Stimulated activated CD4-positive, alpha-beta T cell treated with anti-CD3 and anti-CD28 coated beads, Interleukin-4, amount 100 ng/mL, for 24 hours (primary cell): Measurements from ENCODE around the gene ZNF416.

ENCODE experiments used
- DNase-seq: peaks from one replicate; pipeline ENCODE4 v3.0.0-alpha.2; 2020

Gene ZNF416

DNA sequence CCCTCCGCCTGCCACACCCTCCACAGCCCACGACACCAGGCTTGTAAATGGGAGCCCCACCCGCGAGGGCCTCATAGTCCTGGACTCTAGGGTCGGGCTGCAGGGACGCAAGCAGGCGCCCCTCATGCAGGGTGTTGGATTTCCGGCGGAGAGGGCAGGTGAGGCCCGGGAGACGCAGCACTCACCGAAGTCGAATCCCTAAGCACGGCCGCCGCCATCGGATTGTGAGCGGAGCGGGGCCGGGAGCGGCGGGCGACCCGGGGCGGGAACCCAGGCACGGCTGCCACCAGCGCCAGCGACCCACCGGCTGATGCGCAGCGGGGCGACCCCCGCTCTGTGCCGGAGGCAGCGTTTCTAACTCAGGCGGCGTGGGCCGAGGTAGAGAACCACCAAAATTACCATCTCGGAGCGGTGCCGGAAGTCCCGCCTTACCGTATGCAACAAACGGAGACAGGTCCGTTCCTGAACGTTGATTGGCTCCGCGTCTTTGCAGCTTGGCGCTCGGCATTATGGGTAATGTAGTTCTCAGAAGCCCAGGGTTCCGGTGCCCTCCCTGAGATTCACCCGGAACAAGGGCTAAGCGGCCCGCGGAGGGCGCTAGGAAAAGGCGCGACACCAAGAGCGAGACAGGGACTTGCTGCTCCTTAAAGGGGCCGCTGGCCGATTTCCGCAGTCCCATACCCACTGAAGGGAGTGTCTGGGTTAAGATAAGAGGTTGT is at the start of gene ZNF416:
TSS of gene ZNF416 (minus strand) at position 425 of the 719 bp plus-strand sequence. CDS start at position 218, 207 bp downstream.
- DNase-seq = peak; percentile 97

DNA sequence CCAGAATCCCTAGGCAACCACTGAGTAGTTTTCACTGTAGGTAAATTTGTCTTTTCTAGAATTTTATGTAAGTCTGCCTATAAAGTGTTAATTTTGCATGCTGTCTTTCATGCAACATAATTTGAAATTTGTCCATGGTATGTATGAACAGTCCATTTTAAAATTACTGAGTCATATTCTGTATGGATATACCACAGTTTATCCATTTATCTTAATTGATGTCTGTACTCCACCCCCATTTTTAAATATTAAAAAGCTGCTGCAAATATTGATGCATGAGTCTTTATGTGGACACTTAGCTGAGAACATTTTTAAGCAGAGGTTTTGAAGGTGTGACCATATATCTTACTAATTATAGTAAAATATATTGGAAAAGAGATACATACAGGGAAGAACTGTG is 44.4 kb upstream of the ZNF416 start:
- no peak for DNase-seq

DNA sequence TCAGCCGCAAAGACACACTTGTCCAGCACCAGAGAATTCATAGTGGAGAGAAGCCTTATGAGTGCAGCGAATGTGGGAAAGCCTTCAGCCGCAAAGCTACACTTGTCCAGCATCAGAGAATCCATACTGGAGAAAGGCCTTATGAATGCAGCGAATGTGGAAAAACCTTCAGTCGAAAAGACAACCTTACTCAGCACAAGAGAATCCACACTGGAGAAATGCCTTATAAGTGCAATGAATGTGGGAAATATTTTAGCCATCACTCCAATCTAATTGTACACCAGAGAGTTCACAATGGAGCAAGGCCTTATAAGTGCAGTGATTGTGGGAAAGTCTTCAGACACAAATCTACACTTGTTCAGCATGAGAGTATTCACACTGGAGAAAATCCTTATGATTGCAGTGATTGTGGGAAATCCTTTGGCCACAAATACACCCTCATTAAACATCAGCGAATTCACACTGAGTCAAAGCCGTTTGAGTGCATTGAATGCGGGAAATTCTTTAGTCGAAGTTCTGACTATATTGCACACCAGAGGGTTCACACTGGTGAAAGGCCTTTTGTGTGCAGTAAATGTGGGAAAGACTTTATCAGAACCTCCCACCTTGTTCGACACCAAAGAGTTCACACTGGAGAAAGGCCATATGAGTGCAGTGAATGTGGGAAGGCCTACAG is 42.1 kb upstream of the ZNF416 start:
- DNase-seq = no peak

- DNase-seq = no peak
These were observed 36.6 kb upstream of the ZNF416 start for GRCh38 chr19:57615346-57615745.

- peak; percentile 92 for DNase-seq
These were observed 35.4 kb upstream of the ZNF416 start, which contains the start of gene ZNF134 for GRCh38 chr19:57613941-57614743. Gene ZNF134 (plus strand): TSS chr19:57614242. CDS start chr19:57619469, 5,227 bp downstream.

- DNase-seq = no peak
These were observed 32.4 kb upstream of the ZNF416 start for GRCh38 chr19:57611113-57611512.

DNA sequence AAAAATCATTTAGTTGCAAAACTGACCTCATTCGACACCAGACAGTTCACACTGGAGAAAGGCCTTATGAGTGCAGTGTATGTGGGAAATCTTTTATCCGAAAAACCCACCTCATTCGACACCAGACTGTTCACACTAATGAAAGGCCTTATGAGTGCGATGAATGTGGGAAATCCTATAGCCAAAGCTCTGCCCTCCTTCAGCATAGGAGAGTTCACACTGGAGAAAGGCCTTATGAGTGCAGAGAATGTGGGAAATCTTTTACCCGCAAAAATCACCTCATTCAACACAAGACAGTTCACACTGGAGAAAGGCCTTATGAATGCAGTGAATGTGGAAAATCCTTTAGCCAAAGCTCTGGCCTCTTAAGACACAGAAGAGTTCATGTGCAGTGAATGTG is 28.2 kb upstream of the ZNF416 start:
- no peak for DNase-seq

DNA sequence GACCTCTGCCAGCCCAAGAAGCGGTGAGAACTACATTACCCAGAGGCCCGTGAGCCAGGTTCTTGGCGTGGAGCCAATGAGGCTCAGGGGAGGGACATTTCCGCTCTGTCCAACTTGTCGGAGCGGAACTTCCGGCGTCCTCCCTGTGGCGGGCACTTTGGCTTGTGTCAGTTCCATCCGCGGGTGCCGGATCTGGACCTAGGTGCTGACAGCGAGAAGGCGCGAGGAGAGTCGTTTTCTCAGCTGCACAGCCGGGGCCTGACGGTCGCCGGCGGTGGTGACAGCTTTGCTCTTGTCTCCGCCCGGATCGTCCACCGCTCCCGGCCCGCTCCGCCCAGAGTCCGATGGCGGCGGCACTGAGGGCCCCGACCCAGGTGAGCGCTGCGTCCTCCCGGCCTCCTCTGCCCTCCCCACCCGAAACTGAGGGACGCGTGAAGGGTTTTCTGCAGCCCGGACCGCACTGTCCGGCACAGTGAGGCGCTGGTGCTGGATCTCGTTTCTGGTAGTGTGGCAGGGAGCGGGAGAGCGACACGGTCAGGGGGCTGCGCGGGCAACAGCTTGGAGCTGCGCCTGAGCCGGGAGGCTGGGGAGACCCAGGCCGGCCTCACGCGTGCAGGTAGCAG is 21.2 kb upstream of the ZNF416 start, which contains the start of gene ZNF530:
TSS of gene ZNF530 (plus strand) at position 125 of the 623 bp plus-strand sequence. CDS start 4,461 bp downstream, outside the sequence.
- peak; percentile 91 for DNase-seq

DNA sequence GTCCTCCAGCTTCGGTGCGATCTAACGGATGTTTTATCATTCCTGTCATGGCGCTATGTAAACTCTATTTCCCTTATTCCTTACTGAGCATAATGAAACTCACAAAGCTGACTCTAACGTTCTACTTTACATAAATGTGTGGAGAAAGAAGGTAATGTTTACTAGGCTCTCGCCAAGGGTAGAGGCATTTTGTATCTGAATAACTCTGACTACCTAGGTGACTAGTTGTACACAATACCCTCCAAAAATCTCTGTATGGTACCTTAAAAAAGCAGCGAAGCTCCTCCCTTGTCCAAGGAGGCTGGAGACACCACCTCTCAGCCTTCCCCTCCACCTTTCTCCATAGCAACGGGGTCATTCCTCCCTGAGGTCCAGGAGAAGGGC is 20.7 kb upstream of the ZNF416 start:
- DNase-seq = no peak

DNA sequence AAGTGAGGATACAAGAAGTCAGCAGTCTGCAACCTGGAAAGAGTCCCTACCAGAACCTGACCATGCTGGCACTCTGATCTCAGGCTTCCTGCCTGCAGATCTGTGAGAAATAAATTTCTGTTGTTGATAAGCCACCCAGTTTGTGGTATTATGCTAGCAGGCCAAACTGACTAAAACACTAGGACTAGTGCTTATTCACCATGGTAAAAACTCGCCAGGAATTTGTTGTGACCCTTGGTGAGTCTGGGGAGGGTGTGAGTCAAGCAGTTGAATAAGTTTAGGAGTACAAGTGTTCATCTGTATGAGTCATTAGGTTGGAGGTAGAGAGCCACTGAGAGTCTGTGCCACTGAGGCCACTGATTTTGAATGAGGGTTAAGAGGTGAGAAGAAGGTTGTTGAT is 8.8 kb upstream of the ZNF416 start:
- no peak for DNase-seq

GRCh38 chr19:57583521-57584416 is 5.1 kb upstream of the ZNF416 start, which contains the start of gene ZIK1:
Gene ZIK1 (plus strand): TSS chr19:57584145. CDS start chr19:57584357, 212 bp downstream.
- peak; percentile 89 for DNase-seq

GRCh38 chr19:57583104-57583520 is 4.4 kb upstream of the ZNF416 start:
- no peak for DNase-seq

DNA sequence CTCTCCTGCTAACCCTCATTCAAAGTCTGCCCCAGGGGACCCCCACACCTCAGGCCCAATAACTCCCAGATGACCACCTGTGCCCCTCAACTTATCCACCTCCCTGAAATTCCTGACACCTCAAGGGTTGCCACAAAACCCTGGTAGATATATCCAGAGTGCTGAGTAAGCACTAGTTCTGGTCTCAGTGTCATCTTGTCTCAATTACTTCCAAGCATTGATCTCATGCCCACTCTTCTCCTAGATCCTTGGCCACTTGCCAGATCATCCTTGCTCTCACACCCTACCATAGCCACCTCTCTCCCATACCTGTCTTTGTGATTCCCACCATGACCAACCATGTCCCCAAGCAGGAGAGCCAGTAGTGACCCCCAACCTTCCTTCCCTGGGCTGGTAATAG is 2.0 kb downstream of the ZNF416 start:
- no peak for DNase-seq

DNA sequence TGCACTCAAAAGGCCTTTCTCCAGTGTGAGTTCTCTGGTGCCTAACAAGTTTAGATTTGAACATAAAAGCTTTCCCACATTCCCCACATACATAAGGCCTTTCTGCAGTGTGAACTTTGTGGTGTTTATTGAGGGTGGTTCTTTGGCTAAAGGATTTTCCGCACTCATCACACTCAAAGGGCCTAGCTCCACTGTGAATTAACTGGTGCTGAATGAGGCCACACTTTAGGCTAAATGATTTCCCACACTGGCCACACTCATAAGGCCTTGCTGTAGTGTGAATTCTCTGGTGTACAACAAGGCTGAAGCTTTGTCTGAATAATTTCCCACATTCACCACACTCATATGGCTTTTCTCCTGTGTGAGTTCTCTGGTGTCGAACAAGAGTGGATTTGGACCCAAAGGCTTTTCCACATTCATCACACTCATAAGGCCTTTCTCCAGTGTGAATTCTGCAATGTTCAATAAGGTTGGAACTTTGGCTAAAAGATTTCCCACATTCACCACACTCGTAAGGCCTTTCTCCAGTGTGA is 6.2 kb downstream of the ZNF416 start:
- DNase-seq = no peak

DNA sequence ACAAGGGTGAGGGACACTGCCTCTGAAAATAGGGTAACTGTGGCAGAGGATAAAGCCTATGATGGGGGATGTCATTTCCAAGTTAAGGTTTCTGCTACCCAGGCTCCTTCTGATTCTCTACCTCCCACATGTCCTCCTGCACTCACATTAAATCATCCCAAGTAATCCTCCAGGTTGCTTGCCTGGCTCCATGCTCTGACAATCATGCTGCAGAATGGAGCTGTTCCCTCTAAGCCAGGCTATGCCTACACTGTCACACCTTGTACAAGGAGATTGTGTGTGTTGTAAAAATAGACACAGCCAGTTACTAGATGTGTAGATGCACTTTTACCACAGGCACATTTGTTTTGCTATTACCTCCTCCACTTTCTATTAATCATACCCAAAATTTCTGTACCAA is 8.0 kb downstream of the ZNF416 start:
- no peak for DNase-seq

DNA sequence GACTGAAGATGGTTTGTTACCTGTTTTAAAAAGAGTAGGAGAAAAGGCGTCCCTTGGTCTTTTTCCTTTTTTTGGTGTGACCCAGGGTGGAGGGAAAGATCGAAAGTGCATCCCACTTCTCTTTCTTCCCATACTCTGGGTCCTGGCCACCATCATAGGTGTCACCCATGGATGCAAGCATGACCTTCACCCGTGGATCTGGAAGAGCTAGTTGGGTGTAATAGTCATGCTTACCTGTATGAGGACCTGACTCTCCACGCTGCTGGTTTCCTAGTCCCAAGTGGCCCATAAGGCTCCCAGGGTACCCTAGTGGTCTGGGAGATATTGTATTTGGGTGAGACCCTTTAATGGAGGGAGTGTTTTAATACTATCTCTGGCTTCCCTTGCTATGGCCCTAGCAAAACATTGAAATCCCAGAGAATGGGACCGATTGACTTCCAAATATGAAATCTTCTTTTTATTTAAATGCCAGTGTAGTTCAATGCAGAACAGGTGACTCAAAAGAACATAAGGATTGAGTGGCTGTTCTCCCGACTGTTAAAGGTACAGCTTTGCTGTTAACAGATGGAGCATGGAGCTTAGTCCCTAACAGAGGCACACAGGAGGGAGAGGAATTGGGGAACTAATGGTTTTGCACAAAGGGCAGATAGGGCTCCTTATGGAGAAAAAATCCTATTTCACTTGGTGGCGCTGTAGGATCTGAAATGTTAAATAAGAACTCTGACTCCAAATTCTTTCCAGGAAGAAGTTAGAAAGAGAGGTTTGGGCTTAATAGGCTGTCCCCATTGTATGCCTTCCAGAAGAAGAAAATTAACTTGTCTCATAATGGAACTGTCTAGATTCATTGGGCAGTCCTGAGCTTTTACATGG is 12.1 kb downstream of the ZNF416 start:
- no peak for DNase-seq

DNA sequence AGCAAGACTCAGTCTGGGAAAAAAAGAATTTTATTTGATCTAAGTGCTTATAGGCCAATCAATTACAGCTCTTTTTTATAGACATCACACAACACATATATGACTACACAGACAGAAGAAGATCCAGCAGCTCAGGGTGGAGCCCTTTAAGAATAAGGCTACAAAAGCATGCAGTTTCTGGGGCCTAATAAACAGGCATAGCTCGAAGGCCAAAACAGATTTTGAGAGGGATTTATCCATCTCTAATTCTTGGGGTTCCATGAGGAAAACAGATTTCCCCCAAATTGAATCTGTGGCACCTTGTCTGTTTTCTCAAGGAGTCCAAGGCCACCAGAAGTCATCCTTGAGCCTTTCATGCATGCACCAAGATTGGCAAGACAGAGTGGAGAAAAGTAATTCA is 15.2 kb downstream of the ZNF416 start:
- no peak for DNase-seq

GRCh38 chr19:57560049-57560491 is 18.6 kb downstream of the ZNF416 start:
- no peak for DNase-seq

DNA sequence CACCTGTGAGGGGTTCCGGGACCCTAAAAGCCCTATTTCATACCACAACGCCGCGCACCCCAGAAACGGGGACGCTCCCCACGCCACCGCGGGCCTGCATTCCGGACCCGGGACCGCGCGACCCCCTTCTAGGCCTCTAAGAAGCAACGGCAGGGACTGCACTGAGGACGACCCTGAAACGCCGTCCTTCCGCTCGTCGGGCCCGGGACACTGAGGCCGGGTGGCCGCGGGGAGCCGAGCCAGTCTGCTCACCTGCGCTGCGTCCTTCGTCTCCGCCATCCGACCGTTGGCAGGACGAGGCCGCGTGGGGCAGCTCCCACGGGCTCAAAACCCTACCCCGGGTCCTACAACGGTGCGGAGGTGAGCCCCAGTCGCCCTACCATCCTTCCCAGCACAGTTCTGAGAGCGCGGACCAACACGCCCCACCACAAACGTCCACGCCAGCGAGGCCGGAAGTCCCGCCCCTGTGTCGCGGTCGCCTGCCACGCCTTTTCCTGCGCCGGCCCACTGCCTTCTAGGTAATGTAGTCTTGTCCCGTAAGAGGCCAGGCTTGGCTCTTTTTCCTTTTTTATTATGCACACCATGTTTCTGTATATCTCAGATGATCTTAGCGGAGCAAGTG is 19.2 kb downstream of the ZNF416 start, which contains the start of gene ZNF550:
TSS of gene ZNF550 (minus strand) at position 460 of the 622 bp plus-strand sequence. CDS start at position 279, 181 bp downstream.
- DNase-seq = peak; percentile 89

GRCh38 chr19:57559008-57559403 is 19.7 kb downstream of the ZNF416 start:
- DNase-seq = peak; percentile 4
